GM12892 (cell line): Measurements from ENCODE around the gene OBSCN.

Source experiments
- POLR2A ChIP-seq: IDR thresholded peaks from 2 replicates; pipeline ENCODE4 v1.6.1; 2011; ENCODE audit warnings: low read depth, low read length, control low read depth
- POLR2AphosphoS5 ChIP-seq: IDR thresholded peaks from 2 replicates; pipeline ENCODE4 v1.6.1; 2011; ENCODE audit warnings: low read depth, low read length, control low read depth
- TAF1 ChIP-seq: IDR thresholded peaks from 2 replicates; pipeline ENCODE4 v1.6.1; 2011; ENCODE audit warnings: low read depth, mild to moderate bottlenecking, control low read depth, low read length, borderline replicate concordance

DNA sequence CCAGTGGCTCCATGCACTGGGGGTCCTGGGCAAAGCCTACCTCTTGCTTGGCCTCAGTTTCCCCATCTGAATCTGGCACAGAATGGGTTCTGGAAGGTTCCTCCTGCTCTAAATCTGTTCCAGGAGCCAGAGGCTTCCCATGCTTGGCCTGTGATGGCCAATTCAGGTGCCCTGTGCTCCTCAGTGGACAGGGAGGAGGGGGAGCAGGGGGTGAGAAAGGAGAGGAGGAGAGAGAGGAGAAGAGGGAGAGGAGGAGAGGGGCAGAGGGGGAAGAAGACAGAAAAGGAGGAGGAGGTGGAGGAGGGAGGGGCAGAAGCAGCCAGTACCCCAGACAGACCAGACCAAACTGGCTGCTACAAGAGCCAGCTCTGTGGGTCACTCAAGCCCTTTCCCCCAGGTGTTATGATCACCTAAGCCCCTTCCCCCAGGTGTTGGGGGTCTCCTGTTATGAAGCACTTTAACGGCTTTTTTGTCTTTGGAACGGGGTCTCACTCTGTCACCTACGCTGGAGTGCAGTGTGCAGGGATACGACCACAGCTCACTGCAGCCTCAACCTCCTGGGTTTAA is 155.1 kb downstream of the OBSCN start:
- TF ChIP-seq POLR2A (no peak), POLR2AphosphoS5 (no peak), TAF1 (no peak)
